COR-L47 (cell line): Measurements from ENCODE around the gene SLC6A13.
"Not testable (repeated sequence)": the region's sequence is repeated elsewhere in the genome, so short reads cannot be mapped to it uniquely, and the experiment has no call there.

Experiments
- DNase-seq: peaks from one replicate; lab custom pipeline; 2025; lab: John Stamatoyannopoulos, UW

SLC6A13 gene

DNA sequence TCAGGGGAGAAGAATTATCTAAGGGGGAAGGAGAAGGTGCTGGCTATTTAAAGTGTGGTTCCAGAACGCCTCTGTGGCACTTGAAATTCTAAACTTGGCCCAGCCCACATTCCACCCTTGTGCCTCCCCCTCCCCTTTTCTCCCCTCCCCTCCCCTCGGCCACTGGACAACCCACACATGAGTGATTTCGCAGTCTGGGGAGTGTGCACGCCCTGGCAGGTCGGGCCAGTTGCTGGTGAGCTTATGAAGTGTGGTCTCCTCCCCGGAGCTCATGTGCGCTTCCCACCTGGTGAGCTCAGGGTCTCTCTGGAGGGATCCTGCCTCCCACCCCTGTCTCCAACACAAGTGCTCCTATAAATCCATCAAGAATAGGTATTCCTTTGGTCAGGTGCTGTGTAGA is at the start of gene SLC6A13:
Gene SLC6A13 (minus strand): TSS at position 20 of the 400 bp plus-strand sequence. CDS start 2,784 bp downstream, outside the sequence.
- DNase-seq, result no peak

DNA sequence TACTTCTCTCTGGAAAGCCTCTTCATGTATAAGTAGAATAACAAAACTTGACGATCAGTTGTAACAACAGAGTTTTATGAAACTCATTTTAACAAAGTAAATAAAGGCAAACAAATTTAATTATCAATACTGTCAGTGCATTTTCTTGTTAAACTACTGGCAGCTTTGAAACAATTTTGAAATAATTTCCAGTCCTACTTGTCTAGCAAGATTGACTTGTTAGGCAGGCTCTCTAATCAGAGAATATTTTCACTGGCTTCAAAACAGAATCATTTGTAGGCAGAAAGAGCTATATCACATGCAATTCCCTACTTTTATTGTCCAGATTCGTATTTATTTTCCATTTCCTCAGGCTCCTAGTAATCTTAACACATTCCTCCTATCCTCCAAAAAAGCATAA is 45.9 kb upstream of the SLC6A13 start:
- no peak for DNase-seq

DNA sequence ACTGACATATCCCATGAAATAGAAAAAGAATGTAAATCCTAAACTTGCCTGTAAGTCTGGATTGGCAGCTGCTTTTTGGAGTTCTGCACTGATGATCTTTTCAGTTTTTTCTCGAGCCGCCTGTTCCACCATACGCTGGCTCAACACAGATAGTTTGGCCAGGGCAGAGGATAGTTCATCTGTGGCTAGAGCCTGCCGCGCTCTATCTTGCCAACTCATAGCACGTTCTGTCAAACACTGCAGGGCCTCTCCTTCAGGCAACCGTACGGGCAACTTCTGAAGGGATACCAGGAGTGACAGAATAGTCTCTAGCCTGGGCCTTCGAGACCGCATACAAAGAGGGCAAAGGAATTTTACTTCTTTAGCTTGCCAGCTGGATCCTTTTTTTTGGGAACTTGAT is 44.8 kb upstream of the SLC6A13 start:
- DNase-seq, result no peak

DNA sequence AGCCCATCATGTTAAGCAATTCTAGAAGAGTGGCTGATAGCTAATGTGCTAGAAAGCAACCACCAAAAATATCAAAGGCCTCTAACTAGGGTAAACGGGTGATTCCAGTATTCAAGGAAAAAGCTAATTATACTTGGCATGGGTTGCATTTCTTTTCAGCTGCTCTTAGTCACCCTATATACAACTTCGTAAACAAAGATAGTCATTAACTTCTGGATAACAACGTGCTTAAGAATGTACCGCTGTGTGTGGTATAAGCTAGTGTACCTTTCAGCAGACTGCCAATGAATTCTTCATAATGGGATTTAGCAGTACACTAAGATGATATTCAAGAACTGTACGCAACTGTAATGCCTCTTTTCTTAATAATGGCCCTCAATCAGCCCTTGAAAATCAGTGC is 42.2 kb upstream of the SLC6A13 start:
- no peak for DNase-seq

DNA sequence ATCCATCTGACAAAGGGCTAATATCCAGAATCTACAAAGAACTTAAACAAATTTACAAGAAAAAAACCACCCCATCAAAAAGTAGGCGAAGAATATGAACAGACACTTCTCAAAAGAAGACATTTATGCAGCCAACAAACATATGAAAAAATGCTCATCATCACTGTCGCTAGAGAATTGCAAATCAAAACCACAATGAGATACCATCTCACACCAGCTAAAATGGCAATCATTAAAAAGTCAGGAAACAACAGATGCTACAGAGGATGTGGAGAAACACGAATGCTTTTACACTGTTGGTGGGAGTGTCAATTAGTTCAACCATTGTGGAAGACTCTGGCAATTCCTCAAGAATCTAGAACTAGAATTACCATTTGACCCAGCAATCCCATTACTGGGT is 40.1 kb upstream of the SLC6A13 start:
- not testable (repeated sequence) for DNase-seq

DNA sequence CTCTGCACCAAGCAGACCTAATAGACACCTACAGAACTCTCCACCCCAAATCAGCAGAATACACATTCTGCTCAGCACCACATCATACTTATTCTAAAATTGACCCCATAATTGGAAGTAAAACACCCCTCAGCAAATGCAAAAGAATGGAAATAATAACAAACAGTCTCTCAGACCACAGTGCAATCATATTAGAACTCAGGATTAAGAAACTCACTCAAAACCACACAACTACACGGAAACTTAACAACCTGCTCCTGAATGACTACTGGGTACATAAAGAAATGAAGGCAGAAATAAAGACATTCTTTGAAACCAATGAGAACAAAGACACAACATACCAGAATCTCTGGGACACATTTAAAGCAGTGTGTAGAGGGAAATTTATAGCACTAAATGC is 37.5 kb upstream of the SLC6A13 start:
- not testable (repeated sequence) for DNase-seq

DNA sequence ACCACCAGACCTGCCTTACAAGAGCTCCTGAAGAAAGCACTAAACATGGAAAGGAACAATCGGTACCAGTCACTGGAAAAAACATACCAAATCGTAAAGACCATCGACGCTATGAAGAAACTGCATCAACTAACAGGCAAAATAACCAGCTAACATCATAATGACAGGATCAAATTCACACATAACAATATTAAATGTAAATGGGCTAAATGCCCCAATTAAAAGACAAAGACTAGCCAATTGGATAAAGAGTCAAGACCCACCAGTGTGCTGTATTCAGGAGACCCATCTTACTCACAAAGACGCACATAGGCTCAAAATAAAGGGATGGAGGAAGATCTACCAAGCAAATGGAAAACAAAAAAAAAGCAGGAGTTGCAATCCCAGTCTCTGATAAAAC is 36.9 kb upstream of the SLC6A13 start:
- not testable (repeated sequence) for DNase-seq

DNA sequence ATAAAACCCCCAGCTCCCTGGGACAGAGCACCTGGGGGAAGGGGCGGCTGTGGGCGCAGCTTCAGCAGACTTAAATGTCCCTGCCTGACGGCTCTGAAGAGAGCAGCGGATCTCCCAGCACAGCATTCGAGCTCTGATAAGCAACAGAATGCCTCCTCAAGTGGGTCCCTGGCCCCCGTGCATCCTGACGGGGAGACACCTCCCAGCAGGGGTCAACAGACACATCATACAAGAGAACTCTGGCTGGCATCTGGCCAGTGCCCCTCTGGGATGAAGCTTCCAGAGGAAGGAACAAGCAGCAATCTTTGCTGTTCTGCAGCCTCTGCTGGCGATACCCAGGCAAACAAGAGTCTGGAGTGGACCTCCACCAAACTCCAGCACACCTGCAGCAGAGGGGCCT is 35.4 kb upstream of the SLC6A13 start:
- DNase-seq, result not testable (repeated sequence)

DNA sequence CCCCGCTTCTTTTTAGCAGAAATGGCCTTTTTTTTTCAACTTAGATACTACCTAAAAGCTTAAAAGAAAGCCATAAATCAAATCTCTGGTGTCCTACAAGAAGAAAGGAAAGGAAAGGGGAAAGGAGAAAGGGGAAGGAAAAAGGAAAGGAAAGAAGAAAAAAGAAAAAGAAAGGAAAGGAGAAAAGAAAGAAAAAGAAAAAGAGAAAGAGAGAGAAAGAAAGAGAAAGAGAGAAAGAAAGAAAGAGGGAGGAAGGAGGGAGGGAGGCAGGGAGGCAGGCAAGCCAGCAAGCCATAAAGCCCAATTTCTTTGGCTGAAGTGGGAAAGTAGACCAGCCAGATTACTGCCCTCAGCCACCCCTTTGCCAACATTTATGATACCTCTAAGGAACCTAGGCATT is 32.5 kb upstream of the SLC6A13 start:
- DNase-seq, result no peak

DNA sequence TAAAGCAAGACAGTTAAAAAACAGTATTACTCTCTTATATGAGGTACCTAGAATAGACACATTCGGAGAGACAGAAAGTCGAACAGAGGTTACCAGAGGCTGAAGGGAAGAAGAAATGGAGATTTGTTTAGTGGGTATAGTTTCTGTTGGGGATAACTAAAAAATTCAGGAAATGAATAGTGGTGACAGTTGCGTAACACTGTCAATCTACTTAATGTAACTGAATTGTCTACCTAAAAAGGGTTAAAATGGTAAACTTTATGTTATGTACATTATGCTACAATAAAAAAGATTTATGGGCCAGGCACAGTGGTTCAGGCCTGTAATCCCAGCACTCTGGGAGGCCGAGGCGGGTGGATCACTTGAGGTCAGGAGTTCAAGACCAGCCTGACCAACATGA is 30.6 kb upstream of the SLC6A13 start:
- DNase-seq, result no peak

DNA sequence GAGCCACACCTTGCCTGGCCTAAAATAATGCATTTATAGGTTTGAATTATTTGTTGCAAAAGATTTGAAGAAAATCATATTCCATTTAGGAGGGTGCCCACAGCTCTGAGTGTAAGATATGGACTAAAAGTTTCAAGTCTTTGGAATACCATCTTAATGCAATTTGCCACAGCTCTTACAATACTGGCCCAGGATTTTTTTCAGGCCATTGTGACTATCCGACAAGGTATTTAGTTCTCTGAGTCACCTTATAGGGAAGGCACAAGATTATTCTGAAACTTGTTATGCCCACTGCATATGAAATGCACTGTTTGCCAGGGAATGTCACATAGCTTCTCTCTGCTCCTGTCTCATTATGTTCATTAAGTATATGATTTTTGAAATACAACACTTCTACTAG is 29.6 kb upstream of the SLC6A13 start:
- DNase-seq, result no peak

DNA sequence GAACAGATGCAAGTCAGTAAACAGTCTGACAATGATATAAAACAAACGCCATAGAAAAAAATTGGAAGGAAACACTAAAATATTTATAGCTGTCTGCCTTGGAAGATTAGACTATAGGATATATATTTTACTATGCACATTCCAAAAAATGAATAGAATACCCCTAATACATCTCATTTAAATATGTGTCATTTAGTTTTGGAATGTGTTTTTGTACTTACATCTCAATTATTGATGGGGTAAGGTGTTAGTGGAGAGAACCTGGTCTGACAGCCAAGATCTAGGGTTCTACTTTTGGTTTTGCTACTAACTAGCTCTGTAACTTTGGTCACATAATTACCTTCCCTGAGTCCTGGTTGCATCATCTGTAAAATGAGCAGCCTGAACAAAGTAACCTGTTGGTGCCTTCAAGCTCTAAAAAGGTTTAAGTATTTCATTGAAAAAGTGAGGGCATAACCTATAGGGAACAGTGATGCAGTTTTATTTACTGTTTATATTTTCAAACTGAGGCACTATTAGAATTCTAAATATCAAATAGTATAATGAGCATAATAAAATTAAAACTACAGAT is 28.6 kb upstream of the SLC6A13 start:
- no peak for DNase-seq

DNA sequence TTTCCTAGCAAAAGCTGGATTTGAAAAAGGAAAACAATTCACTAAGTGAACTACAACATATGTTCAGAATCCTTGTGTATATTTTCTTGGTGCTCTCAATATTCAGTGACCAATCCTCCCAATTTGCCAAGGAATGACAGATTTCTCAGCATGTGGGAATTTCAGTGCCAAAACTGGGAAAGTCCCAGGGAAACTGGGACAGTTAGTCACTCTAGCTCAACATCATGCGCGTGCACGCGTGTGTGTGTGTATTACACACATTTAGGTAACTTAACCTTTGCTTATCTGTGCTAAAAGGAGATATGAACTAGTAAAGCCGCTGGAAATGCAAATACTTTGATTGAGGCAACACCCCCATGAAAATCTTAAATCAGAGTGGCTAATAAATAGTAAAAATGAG is 26.1 kb upstream of the SLC6A13 start:
- DNase-seq, result no peak

DNA sequence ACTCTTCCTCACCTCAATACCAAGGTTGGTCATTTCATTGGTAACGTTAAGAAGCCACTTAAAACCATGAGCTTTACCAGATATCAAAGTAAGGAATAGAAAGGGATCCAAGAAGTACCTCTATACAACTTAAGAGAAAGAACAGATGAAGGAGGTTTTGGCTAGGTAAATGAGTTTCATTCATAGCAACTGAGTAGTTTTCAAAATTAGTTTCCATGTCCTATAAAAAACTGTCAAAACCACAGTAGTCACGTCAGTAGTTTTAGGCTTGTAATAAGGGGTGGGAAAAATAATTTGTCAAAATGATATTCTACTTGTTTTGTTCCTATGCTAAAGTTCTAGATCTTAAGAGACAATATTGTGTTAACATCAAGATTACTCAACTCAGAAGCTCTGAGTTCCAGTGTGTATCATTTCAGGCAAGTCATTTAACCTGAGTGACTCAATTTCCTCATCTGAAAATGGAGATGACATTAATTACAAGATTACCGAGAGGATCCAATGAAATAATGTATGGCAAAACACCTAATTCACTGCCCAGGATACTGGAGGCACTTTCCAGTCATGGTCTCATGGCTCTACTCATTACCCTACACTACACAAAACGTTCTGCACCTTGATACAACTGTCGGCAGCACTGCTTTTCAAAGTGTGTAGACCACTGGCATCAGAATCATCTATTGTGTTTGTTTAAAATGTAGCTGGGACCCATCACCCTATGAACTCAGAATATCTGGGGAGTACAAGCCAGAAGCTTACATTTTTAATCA is 24.1 kb upstream of the SLC6A13 start:
- no peak for DNase-seq

DNA sequence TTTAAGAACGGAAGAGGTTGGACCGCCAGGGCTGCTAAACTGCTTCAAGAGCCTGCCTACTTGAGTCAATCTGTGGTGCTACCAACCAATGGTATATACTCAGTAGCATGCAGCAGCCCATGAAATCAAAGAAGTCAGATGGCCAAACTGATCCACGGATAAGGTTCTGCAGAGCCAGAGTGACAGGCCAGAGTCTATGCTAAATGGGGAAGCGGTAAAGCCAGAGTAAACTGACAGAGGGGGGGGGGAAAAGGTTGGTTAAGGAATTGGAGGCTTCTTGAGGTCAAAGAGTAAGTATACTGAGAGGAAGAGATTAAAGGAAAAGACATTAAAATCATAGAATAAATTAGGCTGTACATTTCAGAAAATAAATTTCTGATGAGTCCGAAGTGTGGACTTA is 15.4 kb upstream of the SLC6A13 start:
- DNase-seq, result no peak

DNA sequence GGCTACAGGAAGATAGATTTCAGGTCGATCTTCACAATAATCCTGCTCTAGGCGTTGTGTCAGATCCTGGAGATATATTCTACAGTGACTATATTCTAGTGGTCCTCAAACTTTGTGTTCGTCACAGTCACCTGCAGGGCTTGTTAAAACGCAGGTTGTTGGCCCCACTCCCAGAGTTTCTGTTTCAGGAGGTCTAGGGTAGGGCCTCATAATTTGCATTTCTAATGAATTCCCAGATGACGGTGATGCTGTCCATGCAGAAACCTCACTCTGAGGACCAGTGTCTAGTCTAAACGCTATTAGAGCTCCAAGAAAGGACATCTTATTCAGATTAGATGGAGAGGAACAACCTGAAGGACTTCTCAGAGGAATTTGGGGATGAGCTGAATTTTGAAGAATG is 13.2 kb upstream of the SLC6A13 start:
- no peak for DNase-seq

DNA sequence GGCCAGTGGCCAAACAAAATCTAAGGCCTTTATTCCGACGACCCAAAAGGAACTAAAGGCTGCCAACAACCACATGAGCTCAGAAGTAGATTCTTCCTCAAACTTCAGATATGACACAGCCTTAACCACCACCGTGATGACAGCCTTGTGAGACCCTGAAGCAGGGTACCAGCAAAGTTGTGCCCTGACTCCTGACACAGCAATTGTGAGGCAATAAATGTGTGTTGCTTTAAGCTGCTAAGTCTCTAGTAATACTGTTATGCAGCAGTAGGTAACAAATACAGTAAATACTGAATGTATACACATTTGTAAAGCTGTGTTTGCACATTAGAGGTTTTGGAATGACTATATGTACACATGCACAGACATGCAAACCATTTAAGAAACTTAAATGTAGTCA is 10.7 kb upstream of the SLC6A13 start:
- DNase-seq, result no peak

DNA sequence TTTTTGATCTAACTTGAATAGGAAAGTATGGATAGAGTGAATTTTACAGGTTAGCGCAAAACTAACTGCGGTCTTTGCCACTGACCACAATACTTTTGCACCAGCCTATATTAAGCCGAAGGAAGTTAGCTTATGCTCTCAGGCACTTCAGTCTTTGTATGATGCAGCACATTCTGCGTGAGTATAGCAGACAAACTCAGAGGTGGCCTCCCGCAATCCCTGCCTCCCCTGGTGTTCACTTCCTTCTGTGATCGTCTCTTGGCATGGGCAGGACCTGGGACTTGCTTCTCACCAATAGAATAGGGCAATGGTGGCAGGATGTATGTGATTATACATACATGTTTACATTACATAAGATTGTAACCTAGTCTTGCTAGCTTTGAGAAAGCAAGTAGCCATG is 10.3 kb upstream of the SLC6A13 start:
- no peak for DNase-seq

DNA sequence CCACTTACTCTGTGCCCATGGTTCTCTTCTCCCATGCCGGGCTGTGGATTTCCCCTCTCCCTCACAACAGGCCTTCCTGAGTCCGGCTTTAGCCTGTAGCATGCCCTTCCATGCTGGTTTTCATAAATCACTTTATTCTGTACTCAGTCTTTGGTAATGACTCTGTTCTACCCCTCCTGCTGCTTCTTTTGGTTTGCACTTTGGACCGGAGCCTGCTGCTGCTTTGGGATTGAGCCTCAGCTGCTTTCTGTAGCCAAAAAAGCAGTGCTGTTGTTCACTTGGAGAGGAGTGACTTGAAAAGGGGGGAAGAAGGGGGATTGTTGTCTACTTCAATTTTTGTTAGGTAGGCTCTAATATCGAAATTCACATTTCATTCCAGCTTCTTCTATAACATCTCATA is 8.5 kb upstream of the SLC6A13 start:
- DNase-seq, result no peak

DNA sequence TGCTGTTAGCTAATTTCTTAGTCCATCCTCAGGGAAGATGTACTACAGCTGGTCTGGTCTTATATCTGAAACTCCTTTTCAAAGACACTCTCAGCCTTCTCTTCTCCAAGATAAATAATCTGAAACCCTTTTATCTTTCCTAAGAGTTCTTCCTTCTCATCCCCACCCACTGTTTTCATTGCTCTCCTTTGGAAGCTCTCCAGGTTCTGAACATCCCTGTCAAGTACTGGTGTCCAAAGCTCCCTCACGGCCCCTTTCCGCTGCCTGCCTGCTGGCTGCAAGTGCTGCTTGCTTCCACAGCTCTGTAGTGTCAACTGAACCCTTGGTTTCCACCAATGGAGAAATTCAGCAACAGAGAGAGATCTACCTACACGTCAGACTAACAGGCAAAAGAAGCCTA is 6.6 kb upstream of the SLC6A13 start:
- DNase-seq, result no peak

DNA sequence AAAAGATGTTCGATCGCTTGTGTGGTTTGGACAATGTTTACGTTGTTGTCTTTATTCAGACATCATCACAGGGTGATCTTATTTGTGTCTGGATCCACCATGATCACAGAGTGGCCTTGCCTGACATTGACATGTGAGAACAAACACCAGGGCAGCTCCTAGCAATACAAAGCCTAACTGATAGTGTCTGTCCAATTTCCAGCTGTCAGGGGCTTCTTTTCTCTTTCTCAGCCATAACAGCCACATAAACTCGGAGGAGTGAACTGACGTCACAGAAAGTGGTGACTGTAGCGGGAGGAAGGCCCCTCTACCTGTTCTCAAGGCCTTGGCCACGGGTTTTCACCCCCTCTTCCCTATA is 5.8 kb upstream of the SLC6A13 start:
- no peak for DNase-seq

DNA sequence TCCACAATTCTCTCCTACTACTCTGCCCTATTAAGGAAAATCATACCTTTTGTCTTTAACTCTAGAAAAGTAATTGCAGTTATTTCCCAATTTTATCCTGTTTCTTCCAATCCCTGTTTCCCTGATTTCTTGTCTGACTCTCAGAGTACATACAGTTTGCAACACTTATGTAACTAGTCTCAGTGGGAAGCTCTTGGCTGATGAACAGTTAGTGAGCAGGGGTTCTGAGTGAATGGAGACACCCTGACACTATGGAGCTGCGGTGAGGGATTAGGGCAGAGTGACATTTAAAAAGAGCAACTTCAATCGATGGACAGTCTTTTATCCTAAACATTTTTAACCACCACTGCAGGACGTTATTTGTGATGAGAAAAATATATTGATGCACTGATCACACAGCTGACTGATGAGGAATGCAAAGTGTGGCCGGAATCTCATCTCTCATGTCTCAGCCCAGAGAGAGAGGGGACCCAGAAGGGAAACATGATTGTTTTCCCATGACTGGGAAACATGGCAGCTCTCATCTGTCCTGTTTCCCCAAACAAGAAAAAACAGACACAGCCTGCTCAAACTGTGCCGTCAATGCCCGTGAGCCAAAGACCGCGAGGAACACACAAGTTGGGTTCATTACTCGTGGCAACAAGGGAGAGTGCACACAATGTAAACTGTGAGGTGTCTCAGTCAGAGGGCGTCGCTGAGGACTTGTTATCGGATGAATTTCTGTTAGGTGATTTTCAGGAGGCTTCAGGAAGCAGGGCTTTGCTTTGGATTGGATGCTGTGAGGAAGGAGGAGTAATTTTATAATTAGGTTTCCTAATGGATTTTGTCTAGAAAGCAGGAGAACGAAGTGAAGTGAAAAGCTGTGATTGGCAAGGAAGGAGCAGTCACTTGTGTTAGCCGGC is 5.2 kb upstream of the SLC6A13 start:
- DNase-seq, result no peak

DNA sequence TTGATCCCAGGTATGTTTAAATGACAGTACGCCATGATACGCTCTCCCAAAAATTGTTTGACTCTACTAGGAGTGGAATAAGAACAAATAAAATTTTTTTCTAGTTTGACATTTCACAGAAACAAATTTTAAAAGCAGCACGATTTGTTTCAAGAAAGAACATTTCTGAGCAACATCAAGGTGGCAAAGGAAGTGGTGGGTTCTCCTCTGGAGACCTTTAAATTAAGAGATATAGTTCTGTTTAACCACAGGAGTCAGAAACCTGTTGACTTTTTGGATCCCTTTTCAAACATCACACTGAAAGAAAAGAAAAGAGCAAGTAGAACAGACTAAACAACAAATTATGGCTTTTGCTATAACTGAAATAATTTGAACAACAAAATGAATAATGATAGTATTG is 2.5 kb upstream of the SLC6A13 start:
- DNase-seq, result no peak
